Chondrocyte (in vitro differentiated cells): ENCODE data around the gene OLFM2. TPM values are rescaled to one million over a fixed set of nuclear protein-coding genes. Genes with fewer than 3 reads are reported as not detected.
A peak's percentile ranks its signal among the peaks of the same experiment; 100 is the strongest.
"Not testable (repeated sequence)": the region's sequence is repeated elsewhere in the genome, so short reads cannot be mapped to it uniquely, and the experiment has no call there.

Experiments used
- DNase-seq: peaks from one replicate; pipeline ENCODE4 v3.0.0; 2021; ENCODE audit warnings: mixed read lengths, low spot score
- H3K27ac Mint-ChIP-seq: one replicate; pipeline ENCODE4 v1.8.0; 2021; ENCODE audit warnings: mild to moderate bottlenecking, moderate library complexity, mixed read lengths; ENCODE audit not compliant: unreplicated experiment
- H3K27me3 Mint-ChIP-seq: 2 replicates; pipeline ENCODE4 v1.8.0; 2021; ENCODE audit warnings: low read depth, mixed read lengths
- H3K36me3 Mint-ChIP-seq: 2 replicates; pipeline ENCODE4 v1.8.0; 2021; ENCODE audit warnings: low read depth, mixed read lengths
- H3K4me1 Mint-ChIP-seq: 2 replicates; pipeline ENCODE4 v1.8.0; 2021; ENCODE audit warnings: low read depth, mild to moderate bottlenecking, mixed read lengths
- H3K4me3 Mint-ChIP-seq: one replicate; pipeline ENCODE4 v1.8.0; 2021; ENCODE audit warnings: mild to moderate bottlenecking, moderate library complexity, mixed read lengths; ENCODE audit not compliant: unreplicated experiment
- H3K9me3 Mint-ChIP-seq: 2 replicates; pipeline ENCODE4 v1.8.0; 2021; ENCODE audit warnings: low read depth, mixed read lengths
- total RNA-seq: library from RNA; stranded (reverse); gene quantifications from 3 replicates; pipeline ENCODE4 v1.2.1, GENCODE V29; 2021
- TF ChIP-seq, protein P1 (sequence below): fragments of 200-600 bp; sonication (generic); IDR thresholded peaks from 2 replicates; pipeline ENCODE4 v1.5.0; 2021; ENCODE audit warnings: antibody characterized with exemption, mild to moderate bottlenecking, moderate library complexity

OLFM2 gene
- total RNA-seq, 1 donor from 2014 or later, result 67.9 TPM

DNA sequence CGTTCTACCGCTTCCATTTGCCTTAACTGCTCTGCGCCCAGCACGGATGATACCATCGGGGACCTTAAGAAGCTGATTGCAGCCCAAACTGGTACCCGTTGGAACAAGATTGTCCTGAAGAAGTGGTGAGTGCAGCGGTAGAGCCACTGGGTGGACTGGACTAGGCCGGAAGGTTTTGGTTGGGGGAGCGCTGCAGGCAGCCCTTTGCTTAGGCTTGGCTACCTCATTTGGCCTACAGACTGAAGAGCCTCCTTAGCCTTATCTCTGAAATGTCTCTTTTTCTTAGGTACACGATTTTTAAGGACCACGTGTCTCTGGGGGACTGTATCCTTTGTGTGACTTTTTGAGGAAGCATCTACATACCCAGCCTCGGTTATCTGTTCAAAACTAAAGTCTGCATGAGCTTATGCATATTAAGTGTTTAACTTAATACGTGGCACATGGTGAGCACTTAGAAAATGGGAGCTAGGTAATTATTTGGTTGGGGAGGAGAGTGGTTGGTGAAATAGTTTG is 107.7 kb downstream of the OLFM2 start:
- DNase-seq, result no peak
- TF ChIP-seq, protein P1, sequence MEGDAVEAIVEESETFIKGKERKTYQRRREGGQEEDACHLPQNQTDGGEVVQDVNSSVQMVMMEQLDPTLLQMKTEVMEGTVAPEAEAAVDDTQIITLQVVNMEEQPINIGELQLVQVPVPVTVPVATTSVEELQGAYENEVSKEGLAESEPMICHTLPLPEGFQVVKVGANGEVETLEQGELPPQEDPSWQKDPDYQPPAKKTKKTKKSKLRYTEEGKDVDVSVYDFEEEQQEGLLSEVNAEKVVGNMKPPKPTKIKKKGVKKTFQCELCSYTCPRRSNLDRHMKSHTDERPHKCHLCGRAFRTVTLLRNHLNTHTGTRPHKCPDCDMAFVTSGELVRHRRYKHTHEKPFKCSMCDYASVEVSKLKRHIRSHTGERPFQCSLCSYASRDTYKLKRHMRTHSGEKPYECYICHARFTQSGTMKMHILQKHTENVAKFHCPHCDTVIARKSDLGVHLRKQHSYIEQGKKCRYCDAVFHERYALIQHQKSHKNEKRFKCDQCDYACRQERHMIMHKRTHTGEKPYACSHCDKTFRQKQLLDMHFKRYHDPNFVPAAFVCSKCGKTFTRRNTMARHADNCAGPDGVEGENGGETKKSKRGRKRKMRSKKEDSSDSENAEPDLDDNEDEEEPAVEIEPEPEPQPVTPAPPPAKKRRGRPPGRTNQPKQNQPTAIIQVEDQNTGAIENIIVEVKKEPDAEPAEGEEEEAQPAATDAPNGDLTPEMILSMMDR, result no peak
- no peaks in the 10 kb centered on the region for H3K27me3 Mint-ChIP-seq
- H3K36me3 Mint-ChIP-seq, result peaks cover 1% of the 10 kb centered on the region
- H3K4me1 Mint-ChIP-seq, result peaks cover 31% of the 10 kb centered on the region
- no peaks in the 10 kb centered on the region for H3K9me3 Mint-ChIP-seq
- H3K27ac Mint-ChIP-seq, result peak overlapping the region; percentile 98
- peak overlapping the region; percentile 100 for H3K4me3 Mint-ChIP-seq

DNA sequence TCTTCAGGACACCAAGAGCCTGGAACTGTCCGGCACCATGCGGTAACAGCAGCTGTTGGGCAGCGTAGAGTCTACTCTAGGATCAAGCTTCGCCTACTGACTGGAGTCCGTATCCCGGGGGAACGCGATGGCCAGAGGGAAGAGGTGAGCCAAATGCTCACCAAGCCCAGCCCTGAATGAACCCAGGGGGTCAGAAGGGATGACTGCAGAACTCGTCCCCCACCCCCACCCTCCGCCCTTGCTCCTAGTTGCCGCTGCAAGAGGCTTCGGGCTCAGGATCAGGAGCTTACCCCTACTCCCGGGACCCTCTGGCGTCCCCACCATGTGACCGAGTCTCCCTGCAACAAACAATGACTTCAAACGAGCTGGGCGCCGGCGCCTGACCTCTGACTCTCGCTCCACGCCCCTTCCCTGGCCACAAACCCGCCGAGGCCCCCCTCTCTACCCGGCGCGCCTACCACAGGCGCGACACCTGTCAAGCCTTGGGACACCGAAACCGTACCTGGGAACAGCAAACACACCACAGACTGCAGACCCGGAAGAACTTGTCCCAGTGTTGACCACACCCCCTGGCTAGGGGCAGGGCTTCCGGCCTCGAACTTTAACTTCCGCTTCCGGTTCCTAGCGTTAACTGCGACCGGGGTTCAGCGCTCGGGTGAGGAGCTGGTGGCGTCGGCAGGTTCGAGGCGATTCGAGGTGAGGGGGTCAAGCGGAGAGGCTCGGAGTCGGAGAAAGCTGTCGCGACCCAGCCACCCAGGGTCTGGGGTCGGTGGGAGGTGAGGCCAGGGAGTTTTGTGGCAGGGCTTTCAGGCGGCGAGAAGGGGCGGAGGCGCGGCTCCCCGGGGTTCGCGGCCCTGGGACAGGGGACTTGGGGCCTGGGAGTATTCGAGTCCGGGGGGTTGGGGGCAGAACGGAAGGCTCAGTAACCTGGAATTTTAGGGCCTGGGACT is 108.8 kb downstream of the OLFM2 start, which contains the start of gene UBL5:
TSS of gene UBL5 (plus strand) at position 630 of the 950 bp plus-strand sequence. CDS start 420 bp downstream, outside the sequence.
- H3K27me3 Mint-ChIP-seq, result no peaks in the 10 kb centered on the region
- peaks cover 1% of the 10 kb centered on the region for H3K36me3 Mint-ChIP-seq
- H3K4me1 Mint-ChIP-seq, result peaks cover 36% of the 10 kb centered on the region
- peak within 1 kb of the TSS; percentile 98 for H3K27ac Mint-ChIP-seq
- H3K9me3 Mint-ChIP-seq, result no peaks in the 10 kb centered on the region
- DNase-seq, result peak; percentile 94
- TF ChIP-seq, protein P1, result peak; percentile 5
- H3K4me3 Mint-ChIP-seq, result peak within 1 kb of the TSS; percentile 100

- Mint-ChIP-seq H3K9me3 (no peaks in the 10 kb centered on the region), H3K27me3 (no peaks in the 10 kb centered on the region), H3K27ac (no peak overlapping the region), H3K4me1 (peaks cover 38% of the 10 kb centered on the region), H3K4me3 (no peak overlapping the region), H3K36me3 (peaks cover 1% of the 10 kb centered on the region)
- TF ChIP-seq, protein P1, result no peak
- DNase-seq, result no peak
Measured at GRCh38 chr19:9823816-9824215, 112.5 kb downstream of the OLFM2 start.

- not testable (repeated sequence) for H3K27me3 Mint-ChIP-seq, DNase-seq, H3K36me3 Mint-ChIP-seq, H3K9me3 Mint-ChIP-seq
- H3K4me3 Mint-ChIP-seq, result peak overlapping the region; percentile 89
- peaks cover 35% of the 10 kb centered on the region for H3K4me1 Mint-ChIP-seq
- H3K27ac Mint-ChIP-seq, result peak overlapping the region; percentile 96
Measured at GRCh38 chr19:9820034-9820433, 116.3 kb downstream of the OLFM2 start.

DNA sequence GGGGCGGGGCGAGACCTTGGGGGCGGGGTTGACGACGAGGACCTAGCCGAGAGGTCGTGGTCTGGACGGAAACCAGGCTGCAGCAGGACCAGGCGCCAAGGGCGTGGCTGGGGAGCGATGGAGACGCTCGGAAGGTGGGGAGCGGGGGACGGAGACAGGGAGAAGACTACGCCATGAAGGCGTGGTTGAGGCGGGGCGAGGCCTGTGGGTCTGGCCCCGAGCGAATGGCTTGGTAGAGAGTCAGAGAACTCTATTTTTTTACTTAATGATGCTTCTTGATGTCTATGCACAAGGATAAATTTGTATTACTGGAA is 116.8 kb downstream of the OLFM2 start:
- Mint-ChIP-seq H3K27me3 (no peaks in the 10 kb centered on the region), H3K4me3 (peak overlapping the region; percentile 89), H3K27ac (peak overlapping the region; percentile 96)

More for the DNA sequence above, 116.8 kb downstream of the OLFM2 start:
- peaks cover 39% of the 10 kb centered on the region for H3K4me1 Mint-ChIP-seq
- no peaks in the 10 kb centered on the region for H3K9me3 Mint-ChIP-seq
- peaks cover 3% of the 10 kb centered on the region for H3K36me3 Mint-ChIP-seq
- TF ChIP-seq, protein P1, result no peak
- no peak for DNase-seq
